ENCODE measurements around the gene PRELP.

Gene PRELP

GRCh38 chr1:203528976-203529835 lies 53.6 kb downstream of the PRELP start:
- no peak overlapping the region for H2BK15ac ChIP-seq (ENCODE audit: low read depth, poor library complexity, severe bottlenecking)
- DNase-seq = no peak
- no peaks in the 10 kb centered on the region for H3K36me3 ChIP-seq (ENCODE audit: control insufficient read depth in 1 of 2, insufficient read depth in 2 of 2, low read depth in 1 of 2, low read length in 2 of 2)
- H3K14ac ChIP-seq (ENCODE audit: low read length in 2 of 2) = no peak overlapping the region
- H3K27ac ChIP-seq (ENCODE audit: low read length, poor library complexity, severe bottlenecking) = no peak overlapping the region
- no peak overlapping the region for H3K23ac ChIP-seq (ENCODE audit: low read length in 2 of 2)
- H2AK5ac ChIP-seq (ENCODE audit: low read length, severe bottlenecking) = no peak overlapping the region
- no peak overlapping the region for H3K4ac ChIP-seq (ENCODE audit: low read depth in 1 of 2, low read length in 2 of 2)
- no peak overlapping the region for H3K18ac ChIP-seq (ENCODE audit: low read depth in 1 of 2, low read length in 2 of 2)
- no peak overlapping the region for H4K8ac ChIP-seq (ENCODE audit: low read length)
- no peak overlapping the region for H3K4me2 ChIP-seq (ENCODE audit: low read length, poor library complexity, severe bottlenecking)
- no peak overlapping the region for H4K91ac ChIP-seq (ENCODE audit: low read length)
- H3K4me3 ChIP-seq (ENCODE audit: insufficient read depth in 1 of 2, low read depth in 1 of 2, low read length in 2 of 2) = no peak overlapping the region
- no peak overlapping the region for H3K9ac ChIP-seq (ENCODE audit: low read length)
- H3K4me1 ChIP-seq (ENCODE audit: control insufficient read depth, insufficient read depth, low read depth, low read length) = peaks cover 3% of the 10 kb centered on the region
- H3K9me3 ChIP-seq (ENCODE audit: control insufficient read depth, low read length) = no peaks in the 10 kb centered on the region
- H3K27me3 ChIP-seq (ENCODE audit: control insufficient read depth in 1 of 2, insufficient read depth in 1 of 2, low read length in 2 of 2) = no peaks in the 10 kb centered on the region
- H2BK5ac ChIP-seq (ENCODE audit: low read depth, low read length, poor library complexity, severe bottlenecking) = no peak overlapping the region
- WGBS = 85% methylated on average over 5 of the region's 6 CpGs
- no peak overlapping the region for H2BK12ac ChIP-seq (ENCODE audit: low read length in 2 of 2)
- H2AFZ ChIP-seq (ENCODE audit: low read depth, low read length) = no peak overlapping the region
- no peaks in the 10 kb centered on the region for H3K79me1 ChIP-seq (replicated peaks; ENCODE audit: low read length, poor library complexity, severe bottlenecking)
- no peak overlapping the region for H2BK120ac ChIP-seq (ENCODE audit: low read depth, low read length)

GRCh38 chr1:203531063-203531462 lies 55.5 kb downstream of the PRELP start:
- Histone ChIP-seq H2BK5ac (ENCODE audit: low read depth, low read length, poor library complexity, severe bottlenecking) (no peak overlapping the region), H3K9me3 (ENCODE audit: control insufficient read depth, low read length) (no peaks in the 10 kb centered on the region), H2BK15ac (ENCODE audit: low read depth, poor library complexity, severe bottlenecking) (no peak overlapping the region), H3K4me2 (ENCODE audit: low read length, poor library complexity, severe bottlenecking) (no peak overlapping the region), H3K9ac (ENCODE audit: low read length) (no peak overlapping the region), H2BK120ac (ENCODE audit: low read depth, low read length) (no peak overlapping the region), H3K27me3 (ENCODE audit: control insufficient read depth in 1 of 2, insufficient read depth in 1 of 2, low read length in 2 of 2) (no peaks in the 10 kb centered on the region), H3K18ac (ENCODE audit: low read depth in 1 of 2, low read length in 2 of 2) (no peak overlapping the region), H3K36me3 (ENCODE audit: control insufficient read depth in 1 of 2, insufficient read depth in 2 of 2, low read depth in 1 of 2, low read length in 2 of 2) (no peaks in the 10 kb centered on the region), H3K4me1 (ENCODE audit: control insufficient read depth, insufficient read depth, low read depth, low read length) (peaks cover 5% of the 10 kb centered on the region), H3K4ac (ENCODE audit: low read depth in 1 of 2, low read length in 2 of 2) (no peak overlapping the region), H2AFZ (ENCODE audit: low read depth, low read length) (no peak overlapping the region), H2AK5ac (ENCODE audit: low read length, severe bottlenecking) (no peak overlapping the region), H3K14ac (ENCODE audit: low read length in 2 of 2) (no peak overlapping the region), H2BK12ac (ENCODE audit: low read length in 2 of 2) (no peak overlapping the region), H3K23ac (ENCODE audit: low read length in 2 of 2) (no peak overlapping the region), H3K4me3 (ENCODE audit: insufficient read depth in 1 of 2, low read depth in 1 of 2, low read length in 2 of 2) (no peak overlapping the region), H4K91ac (ENCODE audit: low read length) (no peak overlapping the region), H3K27ac (ENCODE audit: low read length, poor library complexity, severe bottlenecking) (no peak overlapping the region), H3K79me1 (replicated peaks; ENCODE audit: low read length, poor library complexity, severe bottlenecking) (no peaks in the 10 kb centered on the region), H4K8ac (ENCODE audit: low read length) (no peak overlapping the region)
- no peak for DNase-seq
- WGBS = 100% methylated on average over 1 of the region's 3 CpGs

- peak overlapping the region in 1 of 2 experiments; percentile 31 for H3K18ac ChIP-seq (ENCODE audit: low read depth in 1 of 2, low read length in 2 of 2)
- H3K14ac ChIP-seq (ENCODE audit: low read length in 2 of 2) = no peak overlapping the region
- peaks cover 2% of the 10 kb centered on the region for H3K4me1 ChIP-seq (ENCODE audit: control insufficient read depth, insufficient read depth, low read depth, low read length)
- H2BK5ac ChIP-seq (ENCODE audit: low read depth, low read length, poor library complexity, severe bottlenecking) = no peak overlapping the region
- H3K23ac ChIP-seq (ENCODE audit: low read length in 2 of 2) = no peak overlapping the region
- H3K9me3 ChIP-seq (ENCODE audit: control insufficient read depth, low read length) = no peaks in the 10 kb centered on the region
- peak overlapping the region in 1 of 2 experiments; percentile 38 for H3K4ac ChIP-seq (ENCODE audit: low read depth in 1 of 2, low read length in 2 of 2)
- no peak overlapping the region for H2AK5ac ChIP-seq (ENCODE audit: low read length, severe bottlenecking)
- H3K36me3 ChIP-seq (ENCODE audit: control insufficient read depth in 1 of 2, insufficient read depth in 2 of 2, low read depth in 1 of 2, low read length in 2 of 2) = no peaks in the 10 kb centered on the region
- no peak overlapping the region for H2BK15ac ChIP-seq (ENCODE audit: low read depth, poor library complexity, severe bottlenecking)
- no peak overlapping the region for H2AFZ ChIP-seq (ENCODE audit: low read depth, low read length)
- peak overlapping the region in 1 of 2 experiments; percentile 11 for H3K4me3 ChIP-seq (ENCODE audit: insufficient read depth in 1 of 2, low read depth in 1 of 2, low read length in 2 of 2)
- DNase-seq = no peak
- no peaks in the 10 kb centered on the region for H3K79me1 ChIP-seq (replicated peaks; ENCODE audit: low read length, poor library complexity, severe bottlenecking)
- H2BK12ac ChIP-seq (ENCODE audit: low read length in 2 of 2) = peak overlapping the region in 1 of 2 experiments; percentile 9
- H4K8ac ChIP-seq (ENCODE audit: low read length) = no peak overlapping the region
- H3K27me3 ChIP-seq (ENCODE audit: control insufficient read depth in 1 of 2, insufficient read depth in 1 of 2, low read length in 2 of 2) = no peaks in the 10 kb centered on the region
- no peak overlapping the region for H3K27ac ChIP-seq (ENCODE audit: low read length, poor library complexity, severe bottlenecking)
- H4K91ac ChIP-seq (ENCODE audit: low read length) = no peak overlapping the region
- H2BK120ac ChIP-seq (ENCODE audit: low read depth, low read length) = no peak overlapping the region
- no peak overlapping the region for H3K4me2 ChIP-seq (ENCODE audit: low read length, poor library complexity, severe bottlenecking)
- peak overlapping the region; percentile 71 for H3K9ac ChIP-seq (ENCODE audit: low read length)
Observed at GRCh38 chr1:203534012-203534411, 58.4 kb downstream of the PRELP start.

- peak overlapping the region in 1 of 2 experiments; percentile 11 for H3K4me3 ChIP-seq (ENCODE audit: insufficient read depth in 1 of 2, low read depth in 1 of 2, low read length in 2 of 2)
- H3K79me1 ChIP-seq (replicated peaks; ENCODE audit: low read length, poor library complexity, severe bottlenecking) = no peaks in the 10 kb centered on the region
- peak overlapping the region in 1 of 2 experiments; percentile 37 for H3K18ac ChIP-seq (ENCODE audit: low read depth in 1 of 2, low read length in 2 of 2)
- H2AFZ ChIP-seq (ENCODE audit: low read depth, low read length) = no peak overlapping the region
- no peak overlapping the region for H2BK120ac ChIP-seq (ENCODE audit: low read depth, low read length)
- no peak overlapping the region for H2AK5ac ChIP-seq (ENCODE audit: low read length, severe bottlenecking)
- WGBS = 18% methylated on average over 3 of the region's 3 CpGs
- H4K91ac ChIP-seq (ENCODE audit: low read length) = no peak overlapping the region
- no peaks in the 10 kb centered on the region for H3K9me3 ChIP-seq (ENCODE audit: control insufficient read depth, low read length)
- H2BK5ac ChIP-seq (ENCODE audit: low read depth, low read length, poor library complexity, severe bottlenecking) = no peak overlapping the region
- no peak overlapping the region for H2BK12ac ChIP-seq (ENCODE audit: low read length in 2 of 2)
- H4K8ac ChIP-seq (ENCODE audit: low read length) = no peak overlapping the region
- no peak overlapping the region for H3K14ac ChIP-seq (ENCODE audit: low read length in 2 of 2)
- H3K4me1 ChIP-seq (ENCODE audit: control insufficient read depth, insufficient read depth, low read depth, low read length) = peaks cover 2% of the 10 kb centered on the region
- peak; percentile 96 for DNase-seq
- H3K36me3 ChIP-seq (ENCODE audit: control insufficient read depth in 1 of 2, insufficient read depth in 2 of 2, low read depth in 1 of 2, low read length in 2 of 2) = no peaks in the 10 kb centered on the region
- H2BK15ac ChIP-seq (ENCODE audit: low read depth, poor library complexity, severe bottlenecking) = no peak overlapping the region
- H3K23ac ChIP-seq (ENCODE audit: low read length in 2 of 2) = no peak overlapping the region
- H3K4me2 ChIP-seq (ENCODE audit: low read length, poor library complexity, severe bottlenecking) = no peak overlapping the region
- H3K27ac ChIP-seq (ENCODE audit: low read length, poor library complexity, severe bottlenecking) = no peak overlapping the region
- H3K4ac ChIP-seq (ENCODE audit: low read depth in 1 of 2, low read length in 2 of 2) = no peak overlapping the region
- no peaks in the 10 kb centered on the region for H3K27me3 ChIP-seq (ENCODE audit: control insufficient read depth in 1 of 2, insufficient read depth in 1 of 2, low read length in 2 of 2)
- H3K9ac ChIP-seq (ENCODE audit: low read length) = peak overlapping the region; percentile 71
Observed at GRCh38 chr1:203534526-203534925, 58.9 kb downstream of the PRELP start.
